ENCODE measurements around the gene TXNDC15. TPM values are rescaled to one million over a fixed set of nuclear protein-coding genes. Genes with fewer than 3 reads are reported as not detected.
"Not testable (repeated sequence)": the region's sequence is repeated elsewhere in the genome, so short reads cannot be mapped to it uniquely, and the experiment has no call there.

The TXNDC15 gene
- polyA plus RNA-seq, 3 donors from 2014 or later = 12.9 to 25.3 (median 14.4) TPM

GRCh38 chr5:134889335-134889734 lies 15.2 kb downstream of the TXNDC15 start:
- no peak overlapping the region for H3K27ac Mint-ChIP-seq
- no peak for DNase-seq
- H3K9me3 Mint-ChIP-seq = no peaks in the 10 kb centered on the region
- H3K36me3 Mint-ChIP-seq = peaks cover 6 to 12% (median 7%) of the 10 kb centered on the region in 3 donors
- H3K27me3 Mint-ChIP-seq (ENCODE audit: low read depth in 3 of 3) = no peaks in the 10 kb centered on the region
- H3K4me3 Mint-ChIP-seq = no peak overlapping the region
- H3K4me1 Mint-ChIP-seq = peaks cover 16 to 36% of the 10 kb centered on the region in 2 donors

- H3K27me3 Mint-ChIP-seq (ENCODE audit: low read depth in 3 of 3) = no peaks in the 10 kb centered on the region
- no peak for DNase-seq
- H3K36me3 Mint-ChIP-seq = peaks cover 6 to 12% (median 7%) of the 10 kb centered on the region in 3 donors
- H3K4me1 Mint-ChIP-seq = peaks cover 5 to 18% of the 10 kb centered on the region in 2 donors
- H3K4me3 Mint-ChIP-seq = no peak overlapping the region
- H3K9me3 Mint-ChIP-seq = no peaks in the 10 kb centered on the region
- H3K27ac Mint-ChIP-seq = no peak overlapping the region
Measured at GRCh38 chr5:134891473-134891872, 17.3 kb downstream of the TXNDC15 start.

DNA sequence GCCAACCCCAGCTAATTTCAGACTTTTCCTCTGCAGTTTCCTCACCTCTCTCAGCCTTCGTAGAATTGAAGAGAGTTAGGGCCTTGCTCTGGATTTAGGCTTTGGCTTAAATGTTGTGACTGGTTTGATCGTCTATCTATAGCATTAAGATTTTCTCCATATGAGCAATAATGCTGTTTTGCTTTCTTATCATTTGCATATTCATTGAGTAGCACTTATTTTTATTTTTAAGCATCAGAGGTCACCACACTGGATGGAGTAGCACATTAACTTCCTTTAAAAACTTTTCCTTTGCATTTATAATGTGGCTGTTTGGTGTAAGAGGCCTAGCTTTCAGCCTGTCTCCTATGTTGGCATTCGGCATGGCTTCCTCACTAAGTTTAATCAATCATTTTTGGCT lies 18.1 kb downstream of the TXNDC15 start:
- Mint-ChIP-seq H3K4me3 (no peak overlapping the region), H3K27ac (peak overlapping the region in 1 of 6 donors; percentile 26), H3K4me1 (peaks cover 5 to 18% of the 10 kb centered on the region in 2 donors), H3K27me3 (ENCODE audit: low read depth in 3 of 3) (no peaks in the 10 kb centered on the region), H3K9me3 (no peaks in the 10 kb centered on the region), H3K36me3 (peaks cover 6 to 12% (median 7%) of the 10 kb centered on the region in 3 donors)
- no peak for DNase-seq

- no peak overlapping the region for H3K4me3 Mint-ChIP-seq
- no peaks in the 10 kb centered on the region for H3K27me3 Mint-ChIP-seq (ENCODE audit: low read depth in 3 of 3)
- peak overlapping the region in 2 of 6 donors; percentile 51 to 66 for H3K27ac Mint-ChIP-seq
- no peaks in the 10 kb centered on the region for H3K9me3 Mint-ChIP-seq
- H3K4me1 Mint-ChIP-seq = peaks cover 5 to 18% of the 10 kb centered on the region in 2 donors
- no peak for DNase-seq
- H3K36me3 Mint-ChIP-seq = peaks cover 6 to 12% (median 9%) of the 10 kb centered on the region in 3 donors
Measured at GRCh38 chr5:134892926-134893325, 18.8 kb downstream of the TXNDC15 start.

- Mint-ChIP-seq H3K4me1 (peaks cover 5 to 18% of the 10 kb centered on the region in 2 donors), H3K36me3 (peaks cover 6 to 19% (median 11%) of the 10 kb centered on the region in 3 donors), H3K27ac (no peak overlapping the region), H3K9me3 (no peaks in the 10 kb centered on the region), H3K4me3 (no peak overlapping the region), H3K27me3 (ENCODE audit: low read depth in 3 of 3) (no peaks in the 10 kb centered on the region)
- DNase-seq = no peak
Measured at GRCh38 chr5:134893748-134894505, 19.8 kb downstream of the TXNDC15 start.

DNA sequence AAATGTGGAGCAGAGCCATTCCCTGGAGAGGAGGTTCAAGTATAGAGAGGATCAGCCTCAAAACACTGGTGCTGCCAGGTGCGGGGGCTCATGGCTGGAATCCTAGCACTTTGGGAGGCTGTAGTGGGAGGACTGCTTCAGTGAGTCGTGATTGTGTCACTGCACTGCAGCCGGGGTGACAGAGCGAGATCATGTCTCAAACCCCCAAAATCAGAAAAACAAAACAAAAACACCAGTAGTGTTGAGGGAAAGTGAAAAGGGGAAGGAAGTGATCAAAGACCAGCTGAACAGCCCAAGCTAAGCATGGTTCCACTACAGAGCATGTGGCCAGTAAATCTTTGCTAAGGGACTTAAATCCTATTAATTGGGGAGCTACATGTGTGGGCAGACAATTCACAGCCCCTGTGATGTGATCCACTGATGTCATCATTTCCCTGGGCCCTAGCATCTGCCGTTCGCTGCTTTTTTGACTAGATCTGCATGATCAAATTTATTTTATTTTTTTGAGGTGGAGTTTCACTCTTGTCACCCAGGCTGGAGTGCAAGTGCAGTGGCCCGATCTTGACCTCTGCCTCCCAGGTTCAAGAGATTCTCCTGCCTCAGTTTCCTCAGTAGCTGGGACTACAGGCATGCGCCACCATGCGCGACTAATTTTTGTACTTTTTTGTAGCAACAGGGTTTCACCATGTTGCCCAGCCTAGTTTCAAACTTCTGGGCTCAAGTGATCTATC lies 28.1 kb downstream of the TXNDC15 start:
- H3K36me3 Mint-ChIP-seq = peaks cover 0 to 16% (median 14%) of the 10 kb centered on the region in 3 donors

GRCh38 chr5:134904610-134905245 lies 30.6 kb downstream of the TXNDC15 start, which contains the start of gene PCBD2:
PCBD2 (plus strand) TSS chr5:134905131; CDS start chr5:134905140, 9 bp downstream.
- Mint-ChIP-seq H3K4me3 (peak within 1 kb of the TSS; percentile 91 to 99 (median 97)), H3K9me3 (no peaks in the 10 kb centered on the region), H3K36me3 (peaks cover 0 to 8% (median 5%) of the 10 kb centered on the region in 3 donors), H3K27me3 (ENCODE audit: low read depth in 3 of 3) (peaks cover 5 to 6% (median 6%) of the 10 kb centered on the region in 3 donors), H3K4me1 (peaks cover 7 to 10% of the 10 kb centered on the region in 2 donors), H3K27ac (peak within 1 kb of the TSS; percentile 94 to 99 (median 96))
- DNase-seq = peak; percentile 90 to 92 (median 92)

More for the DNA sequence above, 28.1 kb downstream of the TXNDC15 start:
- peaks cover 5 to 6% (median 6%) of the 10 kb centered on the region in 3 donors for H3K27me3 Mint-ChIP-seq (ENCODE audit: low read depth in 3 of 3)
- H3K4me3 Mint-ChIP-seq = peak overlapping the region in 2 of 5 donors; percentile 5 to 18
- no peaks in the 10 kb centered on the region for H3K9me3 Mint-ChIP-seq
- no peak for DNase-seq
- peaks cover 7 to 10% of the 10 kb centered on the region in 2 donors for H3K4me1 Mint-ChIP-seq
- H3K27ac Mint-ChIP-seq = peak overlapping the region in 5 of 6 donors; percentile 28 to 84 (median 49)

DNA sequence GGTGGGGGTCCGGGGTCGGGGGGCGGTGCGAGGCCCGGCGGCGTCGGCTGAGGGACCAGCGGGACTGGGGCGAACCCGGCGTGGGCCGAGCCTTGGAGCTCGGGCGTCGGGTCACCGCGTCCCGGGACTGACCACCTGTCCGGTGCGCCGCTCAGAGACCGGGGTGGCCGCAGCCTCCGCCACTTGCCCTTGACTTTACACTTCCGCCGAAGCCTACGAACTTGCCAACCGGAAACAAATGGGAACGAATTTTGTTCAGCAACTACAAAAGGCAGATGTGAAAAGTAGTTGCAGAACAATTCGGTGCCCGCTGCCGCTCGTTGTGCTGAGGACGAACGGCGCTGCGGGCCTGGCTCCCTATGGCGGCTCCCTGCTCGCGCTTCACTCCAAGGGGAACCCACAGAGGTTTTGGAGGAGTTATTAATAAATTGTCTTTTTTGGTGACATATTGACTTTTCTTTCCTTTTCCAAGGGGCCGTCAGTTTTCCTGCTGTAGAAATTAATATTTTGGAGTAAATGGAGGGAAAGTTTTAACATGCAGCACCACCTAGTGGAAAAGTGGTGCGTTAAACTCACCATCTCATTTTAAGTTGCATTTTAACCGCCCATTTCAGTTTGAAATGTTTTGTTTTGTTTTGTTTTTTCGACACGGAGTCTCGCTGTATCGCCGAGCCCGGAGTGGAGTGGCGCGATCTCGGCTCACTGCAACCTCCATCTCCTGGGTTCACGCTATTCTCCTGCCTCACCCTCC lies 31.2 kb downstream of the TXNDC15 start:
- H3K4me3 Mint-ChIP-seq = peak overlapping the region; percentile 91 to 99 (median 97)
- H3K4me1 Mint-ChIP-seq = peaks cover 7 to 10% of the 10 kb centered on the region in 2 donors
- peaks cover 0 to 4% (median 0%) of the 10 kb centered on the region in 3 donors for H3K36me3 Mint-ChIP-seq
- peak; percentile 59 to 65 (median 63) for DNase-seq
- no peaks in the 10 kb centered on the region for H3K9me3 Mint-ChIP-seq
- H3K27ac Mint-ChIP-seq = peak overlapping the region; percentile 94 to 99 (median 96)
- peaks cover 5 to 6% (median 6%) of the 10 kb centered on the region in 3 donors for H3K27me3 Mint-ChIP-seq (ENCODE audit: low read depth in 3 of 3)

DNA sequence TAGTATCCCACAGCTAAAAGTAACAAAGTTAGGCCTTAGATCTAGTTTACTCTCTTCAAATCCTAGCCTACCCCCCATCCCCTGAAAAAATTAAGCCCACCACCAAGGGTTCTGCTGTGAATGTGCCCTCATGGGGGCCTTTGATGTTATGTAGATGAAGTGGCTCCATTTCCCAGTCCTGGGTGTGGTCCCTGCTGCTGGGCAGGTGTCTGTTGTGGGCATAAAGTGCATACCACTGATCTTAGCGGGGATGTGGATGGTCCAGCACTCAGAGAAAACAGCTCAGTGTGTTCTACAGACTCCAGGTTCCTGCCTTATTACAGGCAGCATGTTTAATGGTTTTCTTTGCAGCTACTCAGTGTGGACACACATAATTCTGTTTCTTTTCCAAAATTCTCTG lies 32.6 kb downstream of the TXNDC15 start:
- peak overlapping the region; percentile 17 to 94 (median 70) for H3K27ac Mint-ChIP-seq
- H3K4me1 Mint-ChIP-seq = peaks cover 7 to 10% of the 10 kb centered on the region in 2 donors
- no peak for DNase-seq
- H3K4me3 Mint-ChIP-seq = peak overlapping the region in 4 of 5 donors; percentile 58 to 68 (median 66)
- H3K9me3 Mint-ChIP-seq = no peaks in the 10 kb centered on the region
- peaks cover 4 to 10% (median 4%) of the 10 kb centered on the region in 3 donors for H3K36me3 Mint-ChIP-seq
- H3K27me3 Mint-ChIP-seq (ENCODE audit: low read depth in 3 of 3) = peaks cover 5 to 6% (median 6%) of the 10 kb centered on the region in 3 donors

GRCh38 chr5:134910752-134911151 lies 36.6 kb downstream of the TXNDC15 start:
- not testable (repeated sequence) for DNase-seq; H3K4me3 Mint-ChIP-seq; H3K4me1 Mint-ChIP-seq; H3K9me3 Mint-ChIP-seq; H3K36me3 Mint-ChIP-seq; H3K27me3 Mint-ChIP-seq (ENCODE audit: low read depth in 3 of 3)
- H3K27ac Mint-ChIP-seq = peak overlapping the region in 1 of 6 donors; percentile 1

- peak overlapping the region in 1 of 6 donors; percentile 1 for H3K27ac Mint-ChIP-seq
- peaks cover 4 to 7% (median 7%) of the 10 kb centered on the region in 3 donors for H3K36me3 Mint-ChIP-seq
- H3K9me3 Mint-ChIP-seq = no peaks in the 10 kb centered on the region
- H3K27me3 Mint-ChIP-seq (ENCODE audit: low read depth in 3 of 3) = no peaks in the 10 kb centered on the region
- no peak overlapping the region for H3K4me3 Mint-ChIP-seq
- no peaks in the 10 kb centered on the region for H3K4me1 Mint-ChIP-seq
- no peak for DNase-seq
Measured at GRCh38 chr5:134911285-134912206, 37.4 kb downstream of the TXNDC15 start.

DNA sequence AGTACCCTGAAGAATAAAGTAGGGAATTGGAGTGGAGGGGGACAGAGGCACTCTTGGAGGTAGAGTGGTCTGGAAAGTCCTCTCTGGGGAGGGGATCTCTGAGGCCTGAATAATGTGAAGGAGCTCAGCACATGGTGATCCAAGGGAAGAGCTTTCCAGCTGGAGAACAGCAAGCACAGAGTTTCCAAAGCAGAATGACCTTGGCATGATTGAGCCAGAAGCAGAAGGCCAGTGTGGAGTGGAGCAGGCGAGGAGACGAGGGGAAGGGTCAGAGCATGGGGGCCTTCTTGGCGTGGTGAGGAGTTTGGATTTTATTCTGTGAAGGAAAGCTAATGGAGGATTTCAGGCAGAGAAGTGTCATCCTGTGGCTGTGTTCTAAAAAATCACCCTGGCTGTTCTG lies 39.1 kb downstream of the TXNDC15 start:
- Mint-ChIP-seq H3K27me3 (ENCODE audit: low read depth in 3 of 3) (no peaks in the 10 kb centered on the region), H3K27ac (no peak overlapping the region), H3K4me1 (no peaks in the 10 kb centered on the region), H3K36me3 (peaks cover 8 to 10% (median 10%) of the 10 kb centered on the region in 3 donors), H3K9me3 (no peaks in the 10 kb centered on the region), H3K4me3 (no peak overlapping the region)
- no peak for DNase-seq
